Epithelial cell of proximal tubule (primary cell): ENCODE results near the gene CAVIN1. TPM values are rescaled to one million over a fixed set of nuclear protein-coding genes. Genes with fewer than 3 reads are reported as not detected.
"Not testable (repeated sequence)": the region's sequence is repeated elsewhere in the genome, so short reads cannot be mapped to it uniquely, and the experiment has no call there.

Experiments used
- DNase-seq: peaks from one replicate; pipeline ENCODE4 v3.0.0-alpha.2; 2011; ENCODE audit warnings: low read depth
- H3K4me3 ChIP-seq: 2 replicates; pipeline ENCODE4 v1.5.1; 2011; ENCODE audit warnings: low read depth, mild to moderate bottlenecking, low read length
- total RNA-seq: library from RNA; depleted of rRNA; stranded (reverse); fragments of >200 nt; gene quantifications from 2 replicates; pipeline ENCODE4 v1.2.3, GENCODE V29; 2015
- TF ChIP-seq, protein P1 (sequence below): conservative IDR thresholded peaks from 2 replicates; pipeline ENCODE4 v1.5.1; 2012; ENCODE audit warnings: low read depth, mild to moderate bottlenecking, low read length

CAVIN1 gene
- total RNA-seq, 1 donor from 2014 or later = 184 TPM

DNA sequence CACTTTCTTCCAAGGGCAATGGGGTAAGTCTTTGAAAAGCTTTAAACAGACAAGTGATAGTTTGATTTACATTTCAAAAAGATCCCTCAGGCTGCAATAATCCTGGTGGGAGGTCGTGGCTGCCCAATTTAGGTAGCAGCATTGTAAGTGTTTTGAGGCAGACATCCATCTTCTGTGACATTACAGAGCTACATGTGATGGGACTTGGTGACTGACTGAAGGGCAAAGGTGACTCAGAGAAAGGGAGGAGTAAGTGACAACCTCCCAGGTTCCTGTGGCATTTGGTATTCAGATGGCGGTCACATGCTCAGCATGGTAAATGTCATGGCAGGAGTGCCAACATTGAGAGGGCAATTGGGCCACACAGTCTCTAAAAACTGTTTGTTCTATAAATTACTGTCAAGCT is 61.3 kb downstream of the CAVIN1 start:
- TF ChIP-seq, protein P1, sequence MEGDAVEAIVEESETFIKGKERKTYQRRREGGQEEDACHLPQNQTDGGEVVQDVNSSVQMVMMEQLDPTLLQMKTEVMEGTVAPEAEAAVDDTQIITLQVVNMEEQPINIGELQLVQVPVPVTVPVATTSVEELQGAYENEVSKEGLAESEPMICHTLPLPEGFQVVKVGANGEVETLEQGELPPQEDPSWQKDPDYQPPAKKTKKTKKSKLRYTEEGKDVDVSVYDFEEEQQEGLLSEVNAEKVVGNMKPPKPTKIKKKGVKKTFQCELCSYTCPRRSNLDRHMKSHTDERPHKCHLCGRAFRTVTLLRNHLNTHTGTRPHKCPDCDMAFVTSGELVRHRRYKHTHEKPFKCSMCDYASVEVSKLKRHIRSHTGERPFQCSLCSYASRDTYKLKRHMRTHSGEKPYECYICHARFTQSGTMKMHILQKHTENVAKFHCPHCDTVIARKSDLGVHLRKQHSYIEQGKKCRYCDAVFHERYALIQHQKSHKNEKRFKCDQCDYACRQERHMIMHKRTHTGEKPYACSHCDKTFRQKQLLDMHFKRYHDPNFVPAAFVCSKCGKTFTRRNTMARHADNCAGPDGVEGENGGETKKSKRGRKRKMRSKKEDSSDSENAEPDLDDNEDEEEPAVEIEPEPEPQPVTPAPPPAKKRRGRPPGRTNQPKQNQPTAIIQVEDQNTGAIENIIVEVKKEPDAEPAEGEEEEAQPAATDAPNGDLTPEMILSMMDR = no peak
- DNase-seq = no peak
- no peak overlapping the region for H3K4me3 ChIP-seq

DNA sequence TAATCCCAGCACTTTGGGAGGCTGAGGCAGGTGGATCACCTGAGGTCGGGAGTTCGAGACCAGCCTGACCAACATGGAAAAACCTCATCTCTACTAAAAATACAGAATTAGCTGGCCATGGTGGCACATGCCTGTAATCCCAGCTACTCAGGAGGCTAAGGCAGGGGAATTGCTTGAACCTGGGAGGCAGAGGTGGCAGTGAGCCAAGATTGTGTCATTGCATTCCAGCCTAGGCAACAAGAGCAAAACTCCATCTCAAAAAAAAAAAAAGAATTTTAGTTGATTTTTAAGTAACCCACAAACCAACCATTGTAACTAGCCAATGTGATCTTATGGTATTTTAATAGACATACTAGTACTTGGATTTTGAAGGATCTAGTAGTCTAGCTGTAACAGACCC is 62.7 kb downstream of the CAVIN1 start:
- DNase-seq, H3K4me3 ChIP-seq: not testable (repeated sequence)

DNA sequence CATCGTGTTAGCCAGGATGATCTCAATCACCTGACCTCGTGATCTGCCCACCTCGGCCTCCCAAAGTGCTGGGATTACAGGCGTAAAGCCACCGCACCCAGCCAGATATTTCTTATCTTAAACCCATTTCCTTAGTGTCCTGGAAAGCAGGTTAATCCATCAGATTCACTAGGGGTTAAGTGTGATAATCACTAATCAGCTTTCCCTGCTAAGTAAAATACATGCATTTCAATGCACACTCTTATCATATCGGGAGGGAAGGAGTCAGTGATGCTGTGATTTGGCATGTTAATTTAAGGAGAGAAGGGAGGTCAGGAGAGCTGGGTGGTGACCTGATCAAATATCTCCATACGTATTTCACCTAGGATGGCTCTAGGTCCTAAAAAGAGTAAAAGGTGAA is 63.9 kb downstream of the CAVIN1 start:
- TF ChIP-seq, protein P1 = no peak
- no peak for DNase-seq
- no peak overlapping the region for H3K4me3 ChIP-seq

DNA sequence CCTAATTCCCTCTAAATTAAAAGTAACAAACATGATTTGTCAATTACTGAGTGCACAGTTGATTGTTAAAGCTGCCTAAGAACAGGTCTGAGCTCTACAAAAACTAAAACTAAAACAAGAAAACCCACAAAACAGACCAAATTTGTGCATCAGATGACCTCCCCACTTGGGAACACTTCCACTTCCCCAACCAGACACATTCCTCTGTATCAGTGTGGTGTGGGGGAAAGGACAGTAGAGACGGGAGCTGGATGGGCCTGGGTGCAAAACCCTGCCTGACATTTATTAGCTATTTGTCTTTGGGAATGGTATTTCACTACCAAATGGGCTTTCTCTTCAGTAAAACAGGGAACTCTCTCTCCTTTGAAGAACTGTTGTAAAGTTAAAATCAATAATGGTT is 64.6 kb downstream of the CAVIN1 start:
- TF ChIP-seq, protein P1 = no peak
- no peak overlapping the region for H3K4me3 ChIP-seq
- DNase-seq = no peak

DNA sequence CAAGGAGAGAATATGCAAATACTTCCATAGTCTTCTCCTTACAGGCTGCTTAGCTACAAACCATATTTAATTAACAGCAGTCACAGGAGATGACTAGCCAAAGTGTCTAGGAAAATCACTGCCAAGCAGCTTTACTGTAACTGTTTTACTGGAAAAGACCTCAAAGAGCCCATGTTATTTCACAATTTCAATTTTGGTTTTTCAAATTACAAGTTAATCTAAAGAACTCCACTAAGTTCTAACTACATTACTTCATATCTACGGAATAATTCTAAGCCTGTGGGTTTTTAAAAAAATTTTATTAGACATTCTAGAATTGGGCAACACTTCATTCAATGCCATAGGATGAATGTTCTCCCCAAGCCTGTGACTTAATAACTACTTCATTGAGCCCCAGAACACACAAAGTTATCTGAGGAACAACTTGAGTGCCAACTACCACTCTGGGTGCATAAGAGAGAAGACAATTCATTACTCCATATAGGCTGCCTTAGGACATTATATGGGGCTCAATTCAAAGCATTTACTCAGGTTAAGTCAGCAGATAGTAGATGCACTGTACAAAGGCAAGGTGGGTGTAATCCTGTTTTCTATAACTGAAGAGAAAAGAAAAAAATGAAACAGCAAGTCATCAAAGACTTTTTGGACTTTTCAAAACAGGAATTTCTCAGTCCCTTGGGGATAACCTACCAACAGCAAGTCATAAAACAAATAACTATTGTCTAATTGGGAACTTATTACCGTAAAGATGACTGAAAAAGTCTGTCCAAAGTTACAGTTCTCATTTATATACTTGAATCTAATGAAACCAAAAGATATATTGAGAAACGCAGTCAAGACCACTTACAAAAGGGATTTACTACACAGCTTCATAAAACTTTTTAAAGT is 67.9 kb downstream of the CAVIN1 start:
- DNase-seq = no peak
- no peak overlapping the region for H3K4me3 ChIP-seq
- TF ChIP-seq, protein P1 = no peak

Other genes starting within 250 kb of the CAVIN1 start
- not detected in 2 replicates for gene KCNH4, start 242.1 kb downstream of the CAVIN1 start, total RNA-seq
- not detected in 2 replicates for gene HCRT, start 237.8 kb downstream of the CAVIN1 start, total RNA-seq
- gene GHDC, start 228.8 kb downstream of the CAVIN1 start, total RNA-seq = 15.7 and 17.4 TPM in 2 replicates
- 16.0 and 19.5 TPM in 2 replicates for gene STAT5B, start 146.9 kb downstream of the CAVIN1 start, total RNA-seq
- 10.9 and 11.3 TPM in 2 replicates for gene STAT5A, start 134.8 kb downstream of the CAVIN1 start, total RNA-seq
- 63.0 and 82.0 TPM in 2 replicates for gene STAT3, start 34.8 kb downstream of the CAVIN1 start, total RNA-seq
- gene ATP6V0A1, start 35.6 kb upstream of the CAVIN1 start, total RNA-seq = 25.4 and 32.3 TPM in 2 replicates
- 25.2 and 28.8 TPM in 2 replicates for gene NAGLU, start 113.0 kb upstream of the CAVIN1 start, total RNA-seq
- gene HSD17B1, start 129.7 kb upstream of the CAVIN1 start, total RNA-seq = 0.75 and 0.94 TPM in 2 replicates
- gene COASY, start 138.9 kb upstream of the CAVIN1 start, total RNA-seq = 49.4 and 58.2 TPM in 2 replicates
- gene MLX, start 143.8 kb upstream of the CAVIN1 start, total RNA-seq = 15.7 and 47.6 TPM in 2 replicates
- gene PSMC3IP, start 154.5 kb upstream of the CAVIN1 start, total RNA-seq = 23.8 and 25.9 TPM in 2 replicates
- 38.0 and 38.2 TPM in 2 replicates for gene RETREG3, start 186.1 kb upstream of the CAVIN1 start, total RNA-seq
- 96.1 and 142 TPM in 2 replicates for gene TUBG1, start 186.4 kb upstream of the CAVIN1 start, total RNA-seq
- 8.2 and 14.2 TPM in 2 replicates for gene TUBG2, start 236.0 kb upstream of the CAVIN1 start, total RNA-seq